HepG2 (cell line): Measurements from ENCODE around the gene AGPAT2. TPM values are rescaled to one million over a fixed set of nuclear protein-coding genes. Genes with fewer than 3 reads are reported as not detected.

Source experiments
- CBX5 ChIP-seq: sonication (generic); formaldehyde crosslinking; IDR thresholded peaks from 2 replicates; pipeline ENCODE4 v1.4.0; 2020; ENCODE audit warnings: missing genetic modification reagents, borderline replicate concordance
- HNF4G ChIP-seq, 2 experiments: sonication (generic) in 1 of 2; formaldehyde crosslinking in 1 of 2; IDR thresholded peaks; 2 replicates each; pipeline versions ENCODE4 v1.4.0 to v1.6.1; 2011 to 2020; ENCODE audit warnings: borderline replicate concordance in 2 of 2, low read depth in 2 of 2, mild to moderate bottlenecking in 2 of 2, low read length in 1 of 2, missing genetic modification reagents in 1 of 2, moderate library complexity in 1 of 2
- KLF13 ChIP-seq: sonication (generic); formaldehyde crosslinking; IDR thresholded peaks from 2 replicates; pipeline ENCODE4 v1.4.0; 2020; ENCODE audit warnings: mild to moderate bottlenecking, missing genetic modification reagents
- KLF16 ChIP-seq, 2 experiments: sonication (generic) in 1 of 2; formaldehyde crosslinking in 1 of 2; IDR thresholded peaks; 2 replicates each; pipeline versions ENCODE4 v1.6.1 to v1.8.0; 2016 to 2023; ENCODE audit warnings: missing genetic modification reagents in 2 of 2, missing compliant biosample characterization in 1 of 2
- MED1 ChIP-seq: sonication (generic); formaldehyde crosslinking; IDR thresholded peaks from 2 replicates; pipeline ENCODE4 v1.4.0; 2020; ENCODE audit warnings: missing genetic modification reagents
- MIXL1 ChIP-seq: IDR thresholded peaks from 2 replicates; pipeline ENCODE4 v1.6.1; 2016
- ONECUT2 ChIP-seq: sonication (generic); formaldehyde crosslinking; IDR thresholded peaks from 2 replicates; pipeline ENCODE4 v1.4.0; 2020; ENCODE audit warnings: missing genetic modification reagents
- RBFOX2 ChIP-seq: fragments of 200-400 bp; formaldehyde crosslinking; IDR thresholded peaks from 2 replicates; pipeline ENCODE4 v1.6.1; 2017; ENCODE audit warnings: low read depth, mild to moderate bottlenecking, low read length
- RBM39 ChIP-seq: fragments of 200-400 bp; formaldehyde crosslinking; IDR thresholded peaks from one replicate; pipeline ENCODE4 v1.6.1; 2018; ENCODE audit warnings: antibody characterized with exemption, mild to moderate bottlenecking, low read depth, low read length; ENCODE audit not compliant: poor library complexity, severe bottlenecking
- SPEN ChIP-seq: sonication (generic); formaldehyde crosslinking; IDR thresholded peaks from 2 replicates; pipeline ENCODE4 v1.5.1; 2020; ENCODE audit warnings: low read depth, mild to moderate bottlenecking, missing genetic modification reagents
- TCF12 ChIP-seq, 2 experiments: fragments of 450-650 bp in 1 of 2; sonication (generic) in 1 of 2; formaldehyde crosslinking in 1 of 2; IDR thresholded peaks; 2 replicates each; pipeline versions ENCODE4 v1.6.1 to v1.8.0; 2017 to 2022; ENCODE audit warnings: antibody characterized with exemption in 1 of 2, mild to moderate bottlenecking in 1 of 2, missing genetic modification reagents in 1 of 2, moderate library complexity in 1 of 2
- ZNF251 ChIP-seq: sonication (generic); formaldehyde crosslinking; IDR thresholded peaks from 2 replicates; pipeline ENCODE4 v1.9.0; 2021; ENCODE audit warnings: mild to moderate bottlenecking, missing genetic modification reagents
- ZNF253 ChIP-seq: sonication (generic); formaldehyde crosslinking; IDR thresholded peaks from 2 replicates; pipeline ENCODE4 v1.8.0; 2022; ENCODE audit warnings: mild to moderate bottlenecking, missing genetic modification reagents, borderline replicate concordance
- ZNF256 ChIP-seq: sonication (generic); formaldehyde crosslinking; conservative IDR thresholded peaks from 2 replicates; pipeline ENCODE4 v1.4.0; 2020; ENCODE audit warnings: missing genetic modification reagents
- ZNF260 ChIP-seq: sonication (generic); formaldehyde crosslinking; IDR thresholded peaks from 2 replicates; pipeline ENCODE4 v1.4.0; 2020; ENCODE audit warnings: missing genetic modification reagents, low read depth, mild to moderate bottlenecking, borderline replicate concordance
- ZNF574 ChIP-seq: sonication (generic); formaldehyde crosslinking; IDR thresholded peaks from 2 replicates; pipeline ENCODE4 v1.4.0; 2020; ENCODE audit warnings: missing genetic modification reagents
- ZNF589 ChIP-seq: sonication (generic); formaldehyde crosslinking; conservative IDR thresholded peaks from 2 replicates; pipeline ENCODE4 v1.8.0; 2022; ENCODE audit warnings: mild to moderate bottlenecking, moderate library complexity, missing genetic modification reagents
- ZNF619 ChIP-seq: sonication (generic); formaldehyde crosslinking; IDR thresholded peaks from 2 replicates; pipeline ENCODE4 v1.4.0; 2020; ENCODE audit warnings: mild to moderate bottlenecking, missing genetic modification reagents
- ZNF629 ChIP-seq: sonication (generic); formaldehyde crosslinking; conservative IDR thresholded peaks from 2 replicates; pipeline ENCODE4 v1.5.0; 2020; ENCODE audit warnings: missing genetic modification reagents
- ZNF782 ChIP-seq: sonication (generic); formaldehyde crosslinking; IDR thresholded peaks from 2 replicates; pipeline ENCODE4 v1.4.0; 2020; ENCODE audit warnings: missing genetic modification reagents, mild to moderate bottlenecking, borderline replicate concordance
- polyA plus RNA-seq, 8 experiments: library from polyadenylated mRNA; depleted of rRNA in 3 of 8; stranded (reverse) in 7 of 8; unstranded in 1 of 8; fragments of >200 nt; fragmentation: Illumina TruSeq in 4 of 8; extraction: Trizol in 4 of 8; gene quantifications; 2 replicates each; pipeline versions ENCODE4 v1.2.1 to v1.2.3, GENCODE V29; 2011 to 2016; ENCODE audit warnings: low read depth in 4 of 8, missing spikeins in 1 of 8, mixed read lengths in 1 of 8; ENCODE audit not compliant: insufficient read depth in 1 of 8
- total RNA-seq, 5 experiments: library from RNA; depleted of rRNA; stranded (reverse); fragments of >200 nt; fragmentation: Illumina TruSeq; extraction: Trizol; gene quantifications; 2 replicates each; pipeline ENCODE4 v1.2.3, GENCODE V29; 2016; ENCODE audit warnings: low read depth in 1 of 5
- TF ChIP-seq, protein P1 (sequence below): sonication (generic); formaldehyde crosslinking; IDR thresholded peaks from 2 replicates; pipeline ENCODE4 v1.5.1; 2020; ENCODE audit warnings: missing genetic modification reagents, mild to moderate bottlenecking, borderline replicate concordance
- TF ChIP-seq, protein P2 (sequence below), 2 experiments: IDR thresholded peaks; 2 replicates each; pipeline ENCODE4 v1.6.1; 2011 to 2012; ENCODE audit warnings: low read length in 2 of 2, borderline replicate concordance in 1 of 2, low read depth in 1 of 2, mild to moderate bottlenecking in 1 of 2, moderate library complexity in 1 of 2

AGPAT2 gene
- total and polyA plus RNA-seq, 2 of the 13 experiments (the other 11 are each of a cell fraction or from before 2014, with no cell fraction given): 3.9 to 25.8 TPM

DNA sequence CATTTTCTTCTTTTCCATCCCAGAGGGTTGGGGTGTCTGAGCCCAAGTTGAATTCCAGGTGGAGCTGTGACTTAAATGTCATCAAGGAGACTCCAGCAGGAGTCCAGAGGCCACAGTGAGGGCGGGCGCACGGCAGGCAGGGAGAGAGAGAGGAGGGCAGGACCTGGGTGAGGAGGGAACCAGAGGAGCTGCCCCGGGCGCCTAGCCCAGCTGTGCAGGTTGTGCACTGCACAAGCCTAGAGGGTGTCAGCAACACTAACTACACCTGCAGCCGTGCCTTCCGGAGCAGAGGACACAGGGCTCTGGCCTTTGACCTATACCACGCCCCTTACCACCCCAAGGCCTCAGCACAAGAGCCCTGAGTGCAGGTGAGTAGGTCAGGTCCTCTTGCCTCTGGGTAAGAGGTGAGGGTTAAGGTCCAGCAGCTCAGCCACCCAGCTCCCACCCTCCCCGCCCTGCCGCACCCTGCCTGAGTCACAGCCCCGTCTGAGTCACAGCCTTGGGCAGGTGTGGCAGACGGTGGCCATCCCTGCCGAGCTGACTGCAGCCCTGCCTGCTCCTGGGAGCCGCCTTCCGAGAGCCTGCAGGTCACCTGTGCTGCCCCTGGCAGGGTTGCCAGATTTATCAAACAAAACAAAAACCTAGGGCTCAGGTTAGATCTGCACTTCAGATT lies 6.4 kb upstream of the AGPAT2 start (continued):
- TF ChIP-seq, protein P1, sequence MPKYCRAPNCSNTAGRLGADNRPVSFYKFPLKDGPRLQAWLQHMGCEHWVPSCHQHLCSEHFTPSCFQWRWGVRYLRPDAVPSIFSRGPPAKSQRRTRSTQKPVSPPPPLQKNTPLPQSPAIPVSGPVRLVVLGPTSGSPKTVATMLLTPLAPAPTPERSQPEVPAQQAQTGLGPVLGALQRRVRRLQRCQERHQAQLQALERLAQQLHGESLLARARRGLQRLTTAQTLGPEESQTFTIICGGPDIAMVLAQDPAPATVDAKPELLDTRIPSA (CRISPR knock-in tag): no peak
- TF ChIP-seq ZNF782 (CRISPR knock-in tag): peak; percentile 51; the same call in 1 of the 2 replicates
- no peak for TF ChIP-seq ZNF256 (CRISPR knock-in tag)
- TF ChIP-seq MIXL1 (CRISPR knock-in tag): 0 out of 2 replicates have a peak, but pooled peaks have one; percentile 25
- no peak for TF ChIP-seq ZNF260
- no peak for TF ChIP-seq TCF12 (IDR thresholded peaks at IDR 0.05)
- peak; percentile 77 for TF ChIP-seq TCF12 (CRISPR knock-in tag; IDR thresholded peaks at IDR 0.05)
- TF ChIP-seq CBX5 (CRISPR knock-in tag): no peak; the same call in 1 of the 2 replicates
- TF ChIP-seq KLF16 (CRISPR knock-in tag; IDR thresholded peaks at IDR 0.05): no peak
- TF ChIP-seq ZNF629: peak; percentile 54; the same call in 1 of the 2 replicates
- TF ChIP-seq HNF4G (IDR thresholded peaks at IDR 0.05; ENCODE audit: borderline replicate concordance, low read depth, low read length): peak; percentile 96
- peak; percentile 95 for TF ChIP-seq HNF4G (CRISPR knock-in tag; IDR thresholded peaks at IDR 0.05; ENCODE audit: borderline replicate concordance, low read depth)
- no peak for TF ChIP-seq ZNF589 (CRISPR knock-in tag)
- no peak for TF ChIP-seq KLF13 (CRISPR knock-in tag)
- TF ChIP-seq ZNF251: no peak
- TF ChIP-seq SPEN: peak; percentile 81; the same call in 1 of the 2 replicates
- peak; percentile 86 for TF ChIP-seq MED1
- TF ChIP-seq ZNF574 (CRISPR knock-in tag): no peak; the same call in none of the 2 replicates
- no peak for TF ChIP-seq ZNF619 (CRISPR knock-in tag)
- no peak for TF ChIP-seq RBM39
- no peak for TF ChIP-seq RBFOX2
- TF ChIP-seq ONECUT2 (CRISPR knock-in tag): no peak
- TF ChIP-seq, protein P2, sequence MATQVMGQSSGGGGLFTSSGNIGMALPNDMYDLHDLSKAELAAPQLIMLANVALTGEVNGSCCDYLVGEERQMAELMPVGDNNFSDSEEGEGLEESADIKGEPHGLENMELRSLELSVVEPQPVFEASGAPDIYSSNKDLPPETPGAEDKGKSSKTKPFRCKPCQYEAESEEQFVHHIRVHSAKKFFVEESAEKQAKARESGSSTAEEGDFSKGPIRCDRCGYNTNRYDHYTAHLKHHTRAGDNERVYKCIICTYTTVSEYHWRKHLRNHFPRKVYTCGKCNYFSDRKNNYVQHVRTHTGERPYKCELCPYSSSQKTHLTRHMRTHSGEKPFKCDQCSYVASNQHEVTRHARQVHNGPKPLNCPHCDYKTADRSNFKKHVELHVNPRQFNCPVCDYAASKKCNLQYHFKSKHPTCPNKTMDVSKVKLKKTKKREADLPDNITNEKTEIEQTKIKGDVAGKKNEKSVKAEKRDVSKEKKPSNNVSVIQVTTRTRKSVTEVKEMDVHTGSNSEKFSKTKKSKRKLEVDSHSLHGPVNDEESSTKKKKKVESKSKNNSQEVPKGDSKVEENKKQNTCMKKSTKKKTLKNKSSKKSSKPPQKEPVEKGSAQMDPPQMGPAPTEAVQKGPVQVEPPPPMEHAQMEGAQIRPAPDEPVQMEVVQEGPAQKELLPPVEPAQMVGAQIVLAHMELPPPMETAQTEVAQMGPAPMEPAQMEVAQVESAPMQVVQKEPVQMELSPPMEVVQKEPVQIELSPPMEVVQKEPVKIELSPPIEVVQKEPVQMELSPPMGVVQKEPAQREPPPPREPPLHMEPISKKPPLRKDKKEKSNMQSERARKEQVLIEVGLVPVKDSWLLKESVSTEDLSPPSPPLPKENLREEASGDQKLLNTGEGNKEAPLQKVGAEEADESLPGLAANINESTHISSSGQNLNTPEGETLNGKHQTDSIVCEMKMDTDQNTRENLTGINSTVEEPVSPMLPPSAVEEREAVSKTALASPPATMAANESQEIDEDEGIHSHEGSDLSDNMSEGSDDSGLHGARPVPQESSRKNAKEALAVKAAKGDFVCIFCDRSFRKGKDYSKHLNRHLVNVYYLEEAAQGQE (IDR thresholded peaks at IDR 0.05; ENCODE audit: borderline replicate concordance in 1 of 2, low read depth in 1 of 2, low read length in 2 of 2): no peak
- no peak for TF ChIP-seq ZNF253 (CRISPR knock-in tag)
